ACC112 (cell line): ENCODE measurements around the gene SHANK3.

ENCODE experiments used
- H2AFZ ChIP-seq: fragments of 200-600 bp; sonication (generic); one replicate; pipeline ENCODE4 v1.6.0; 2017; ENCODE audit warnings: antibody characterized with exemption, low read length; ENCODE audit not compliant: unreplicated experiment
- H3K27ac ChIP-seq: fragments of 200-600 bp; sonication (generic); 2 replicates; pipeline ENCODE4 v1.5.1; 2014; ENCODE audit warnings: low read depth, mild to moderate bottlenecking, antibody characterized with exemption, low read length, moderate library complexity
- H3K27me3 ChIP-seq: fragments of 200-600 bp; sonication (generic); 2 replicates; pipeline ENCODE4 v1.6.1; 2014; ENCODE audit warnings: mild to moderate bottlenecking, antibody characterized with exemption, low read length, moderate library complexity, mixed read lengths; ENCODE audit not compliant: insufficient read depth
- H3K36me3 ChIP-seq: fragments of 200-600 bp; sonication (generic); 2 replicates; pipeline ENCODE4 v1.6.1; 2016; ENCODE audit warnings: mild to moderate bottlenecking, antibody characterized with exemption, low read length, moderate library complexity, mixed read lengths; ENCODE audit not compliant: insufficient read depth
- H3K4me1 ChIP-seq: fragments of 200-600 bp; sonication (generic); one replicate; pipeline ENCODE4 v1.6.1; 2016; ENCODE audit warnings: low read length, mixed read lengths; ENCODE audit not compliant: insufficient read depth, unreplicated experiment, control insufficient read depth
- H3K4me3 ChIP-seq: fragments of 200-600 bp; sonication (generic); 2 replicates; pipeline ENCODE4 v1.5.1; 2014; ENCODE audit warnings: mild to moderate bottlenecking, low read depth, low read length
- H3K79me2 ChIP-seq: fragments of 200-600 bp; sonication (generic); one replicate; pipeline ENCODE4 v1.6.0; 2016; ENCODE audit warnings: low read length; ENCODE audit not compliant: control insufficient read depth, unreplicated experiment, insufficient read depth

The SHANK3 gene

GRCh38 chr22:50714631-50715179, 42.1 kb downstream of the SHANK3 start:
- no peaks in the 10 kb centered on the region for H3K27me3 ChIP-seq
- H3K4me3 ChIP-seq: no peak overlapping the region
- no peaks in the 10 kb centered on the region for H3K79me2 ChIP-seq
- H3K27ac ChIP-seq: no peak overlapping the region
- H2AFZ ChIP-seq: no peak overlapping the region
- H3K36me3 ChIP-seq: no peaks in the 10 kb centered on the region
- peaks cover 5% of the 10 kb centered on the region for H3K4me1 ChIP-seq

- no peak overlapping the region for H3K27ac ChIP-seq
- H3K79me2 ChIP-seq: no peaks in the 10 kb centered on the region
- no peak overlapping the region for H2AFZ ChIP-seq
- H3K4me1 ChIP-seq: peaks cover 5% of the 10 kb centered on the region
- H3K36me3 ChIP-seq: no peaks in the 10 kb centered on the region
- H3K27me3 ChIP-seq: no peaks in the 10 kb centered on the region
- H3K4me3 ChIP-seq: no peak overlapping the region
Observed at GRCh38 chr22:50715250-50715649, 42.6 kb downstream of the SHANK3 start.

GRCh38 chr22:50715776-50716175, 43.2 kb downstream of the SHANK3 start:
- Histone ChIP-seq H3K27ac (no peak overlapping the region), H3K4me3 (no peak overlapping the region), H3K27me3 (peaks cover under 1% of the 10 kb centered on the region; the same call in 1 of the 2 replicates), H3K4me1 (peaks cover 5% of the 10 kb centered on the region), H2AFZ (no peak overlapping the region), H3K79me2 (no peaks in the 10 kb centered on the region), H3K36me3 (no peaks in the 10 kb centered on the region)

GRCh38 chr22:50716290-50717024, 43.8 kb downstream of the SHANK3 start:
- Histone ChIP-seq H3K79me2 (no peaks in the 10 kb centered on the region), H3K27me3 (peaks cover 6% of the 10 kb centered on the region; the same call in 1 of the 2 replicates), H3K4me3 (no peak overlapping the region), H3K4me1 (no peaks in the 10 kb centered on the region), H3K36me3 (no peaks in the 10 kb centered on the region), H3K27ac (no peak overlapping the region), H2AFZ (no peak overlapping the region)

- H3K4me3 ChIP-seq: no peak overlapping the region
- no peak overlapping the region for H2AFZ ChIP-seq
- no peaks in the 10 kb centered on the region for H3K4me1 ChIP-seq
- H3K27me3 ChIP-seq: peaks cover 6% of the 10 kb centered on the region; the same call in 1 of the 2 replicates
- H3K36me3 ChIP-seq: no peaks in the 10 kb centered on the region
- H3K79me2 ChIP-seq: no peaks in the 10 kb centered on the region
- H3K27ac ChIP-seq: no peak overlapping the region
Observed at GRCh38 chr22:50717709-50718351, 45.2 kb downstream of the SHANK3 start.

- peaks cover 6% of the 10 kb centered on the region; the same call in 1 of the 2 replicates for H3K27me3 ChIP-seq
- H3K4me3 ChIP-seq: no peak overlapping the region
- H3K4me1 ChIP-seq: no peaks in the 10 kb centered on the region
- no peaks in the 10 kb centered on the region for H3K79me2 ChIP-seq
- H3K27ac ChIP-seq: no peak overlapping the region
- H3K36me3 ChIP-seq: no peaks in the 10 kb centered on the region
- H2AFZ ChIP-seq: no peak overlapping the region
Observed at GRCh38 chr22:50718352-50718709, 45.7 kb downstream of the SHANK3 start.

- Histone ChIP-seq H3K4me3 (no peak overlapping the region), H3K27ac (no peak overlapping the region), H2AFZ (no peak overlapping the region), H3K27me3 (peaks cover 6% of the 10 kb centered on the region; the same call in 1 of the 2 replicates), H3K36me3 (no peaks in the 10 kb centered on the region), H3K4me1 (no peaks in the 10 kb centered on the region), H3K79me2 (no peaks in the 10 kb centered on the region)
Observed at GRCh38 chr22:50719814-50720300, 47.2 kb downstream of the SHANK3 start.

GRCh38 chr22:50720301-50721256, 48.0 kb downstream of the SHANK3 start:
- Histone ChIP-seq H3K4me1 (no peaks in the 10 kb centered on the region), H3K36me3 (no peaks in the 10 kb centered on the region), H3K27me3 (peaks cover 6% of the 10 kb centered on the region; the same call in 1 of the 2 replicates), H3K27ac (no peak overlapping the region), H2AFZ (no peak overlapping the region), H3K79me2 (no peaks in the 10 kb centered on the region), H3K4me3 (no peak overlapping the region)

- Histone ChIP-seq H3K27me3 (peaks cover 6% of the 10 kb centered on the region; the same call in 1 of the 2 replicates), H3K36me3 (no peaks in the 10 kb centered on the region)
Observed at GRCh38 chr22:50721257-50721844, 48.7 kb downstream of the SHANK3 start.

More at GRCh38 chr22:50721257-50721844, 48.7 kb downstream of the SHANK3 start:
- H2AFZ ChIP-seq: no peak overlapping the region
- H3K79me2 ChIP-seq: no peaks in the 10 kb centered on the region
- H3K4me3 ChIP-seq: no peak overlapping the region
- H3K4me1 ChIP-seq: no peaks in the 10 kb centered on the region
- H3K27ac ChIP-seq: no peak overlapping the region
